B cell (primary cell): Measurements from ENCODE around the gene ARHGAP22.
"Not testable (repeated sequence)": the region's sequence is repeated elsewhere in the genome, so short reads cannot be mapped to it uniquely, and the experiment has no call there.

Experiments used
- EZH2 ChIP-seq: IDR thresholded peaks from 2 replicates; pipeline ENCODE4 v1.6.1; 2012; ENCODE audit warnings: borderline replicate concordance, low read depth, mild to moderate bottlenecking, moderate library complexity, low read length; ENCODE audit not compliant: insufficient read depth, poor library complexity, severe bottlenecking
- TF ChIP-seq, protein P1 (sequence below): fragments of 200-600 bp; IDR thresholded peaks from one replicate; pipeline ENCODE4 v1.8.0; 2022; ENCODE audit warnings: antibody characterized with exemption, mild to moderate bottlenecking

GRCh38 chr10:48647073-48647472 lies 42.2 kb upstream of the ARHGAP22 start:
- TF ChIP-seq, protein P1, sequence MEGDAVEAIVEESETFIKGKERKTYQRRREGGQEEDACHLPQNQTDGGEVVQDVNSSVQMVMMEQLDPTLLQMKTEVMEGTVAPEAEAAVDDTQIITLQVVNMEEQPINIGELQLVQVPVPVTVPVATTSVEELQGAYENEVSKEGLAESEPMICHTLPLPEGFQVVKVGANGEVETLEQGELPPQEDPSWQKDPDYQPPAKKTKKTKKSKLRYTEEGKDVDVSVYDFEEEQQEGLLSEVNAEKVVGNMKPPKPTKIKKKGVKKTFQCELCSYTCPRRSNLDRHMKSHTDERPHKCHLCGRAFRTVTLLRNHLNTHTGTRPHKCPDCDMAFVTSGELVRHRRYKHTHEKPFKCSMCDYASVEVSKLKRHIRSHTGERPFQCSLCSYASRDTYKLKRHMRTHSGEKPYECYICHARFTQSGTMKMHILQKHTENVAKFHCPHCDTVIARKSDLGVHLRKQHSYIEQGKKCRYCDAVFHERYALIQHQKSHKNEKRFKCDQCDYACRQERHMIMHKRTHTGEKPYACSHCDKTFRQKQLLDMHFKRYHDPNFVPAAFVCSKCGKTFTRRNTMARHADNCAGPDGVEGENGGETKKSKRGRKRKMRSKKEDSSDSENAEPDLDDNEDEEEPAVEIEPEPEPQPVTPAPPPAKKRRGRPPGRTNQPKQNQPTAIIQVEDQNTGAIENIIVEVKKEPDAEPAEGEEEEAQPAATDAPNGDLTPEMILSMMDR = not testable (repeated sequence)
- TF ChIP-seq EZH2 = not testable (repeated sequence)
